ENCODE results near the gene TMCC3. TPM values are rescaled to one million over a fixed set of nuclear protein-coding genes. Genes with fewer than 3 reads are reported as not detected.

Gene TMCC3
- total RNA-seq, 1 donor, result 0.36 TPM

DNA sequence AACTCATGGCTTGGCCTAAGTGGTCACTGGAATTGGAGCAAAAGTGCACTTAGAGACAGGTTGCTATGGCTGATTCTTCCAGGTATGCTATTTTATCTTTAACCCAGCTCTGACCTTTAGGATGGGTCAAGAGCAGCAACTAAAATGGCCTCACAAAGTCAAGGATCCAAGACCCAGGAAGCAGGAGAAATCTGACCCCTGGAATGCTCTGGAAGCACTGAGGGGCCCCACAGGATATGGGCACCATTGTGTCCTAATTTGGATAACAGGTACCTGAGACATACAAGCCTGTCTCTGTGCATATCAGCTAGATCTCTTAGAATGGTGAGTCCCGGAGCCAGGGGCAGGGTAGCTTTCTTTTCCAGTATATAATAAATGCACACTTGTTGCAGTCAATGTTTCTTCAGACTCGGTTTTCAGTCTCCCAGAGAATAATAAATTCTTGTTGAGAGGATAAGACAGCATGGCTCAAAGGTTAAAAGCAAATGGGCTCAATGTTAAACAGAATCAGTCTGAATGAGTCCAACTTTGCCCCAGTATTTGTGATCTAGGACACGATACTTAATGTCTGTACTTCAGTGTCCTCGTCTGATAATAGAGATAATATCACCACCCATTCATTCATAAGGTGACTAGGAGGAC, 29.3 kb upstream of the TMCC3 start:
- H3K4me2 ChIP-seq (ENCODE audit: insufficient read depth, low read length), result no peak overlapping the region
- no peaks in the 10 kb centered on the region for H3K36me3 ChIP-seq (ENCODE audit: insufficient read depth, low read length)
- no peaks in the 10 kb centered on the region for H3K9me3 ChIP-seq (ENCODE audit: low read depth, low read length)
- no peak overlapping the region for H3K4me3 ChIP-seq (ENCODE audit: insufficient read depth, low read length)
- no peaks in the 10 kb centered on the region for H4K20me1 ChIP-seq (ENCODE audit: insufficient read depth, low read length)
- H3K27ac ChIP-seq (ENCODE audit: low read depth, low read length), result no peak overlapping the region
- no peak overlapping the region for H2AFZ ChIP-seq (ENCODE audit: low read length)
- peaks cover 3% of the 10 kb centered on the region for H3K27me3 ChIP-seq (ENCODE audit: insufficient read depth, low read length)
- H3K79me2 ChIP-seq (ENCODE audit: insufficient read depth, low read length), result no peaks in the 10 kb centered on the region
- no peak for TF ChIP-seq CTCF (IDR thresholded peaks at IDR 0.05; ENCODE audit: extremely low read depth, low read depth, low read length)
- H3K4me1 ChIP-seq (ENCODE audit: insufficient read depth, low read length), result no peaks in the 10 kb centered on the region
- no peak for DNase-seq (ENCODE audit: insufficient read length, low spot score, missing footprints)

DNA sequence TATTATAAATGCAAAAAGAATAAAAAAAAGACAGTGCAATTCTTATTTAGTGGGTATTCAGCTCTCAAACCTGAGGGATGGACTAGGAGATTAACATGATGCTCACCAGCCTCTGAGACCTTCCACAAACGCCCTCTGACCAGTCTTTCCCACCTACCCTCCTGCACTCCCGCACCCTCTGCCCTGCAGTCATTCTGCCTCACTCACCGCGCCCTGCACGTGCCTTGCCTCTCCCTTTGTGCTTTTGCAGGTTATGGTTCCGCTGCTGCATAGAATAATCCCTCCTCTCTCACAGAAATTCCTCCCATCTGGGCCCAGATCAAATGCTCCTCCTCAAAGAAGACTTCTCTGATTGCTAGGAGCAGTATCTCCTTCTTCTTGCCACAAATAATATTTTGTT, 28.5 kb upstream of the TMCC3 start:
- no peak for TF ChIP-seq CTCF (IDR thresholded peaks at IDR 0.05; ENCODE audit: extremely low read depth, low read depth, low read length)
- Histone ChIP-seq H4K20me1 (ENCODE audit: insufficient read depth, low read length) (no peaks in the 10 kb centered on the region), H3K9me3 (ENCODE audit: low read depth, low read length) (no peaks in the 10 kb centered on the region), H3K27ac (ENCODE audit: low read depth, low read length) (no peak overlapping the region), H3K4me1 (ENCODE audit: insufficient read depth, low read length) (no peaks in the 10 kb centered on the region), H3K79me2 (ENCODE audit: insufficient read depth, low read length) (no peaks in the 10 kb centered on the region), H3K4me2 (ENCODE audit: insufficient read depth, low read length) (no peak overlapping the region), H3K4me3 (ENCODE audit: insufficient read depth, low read length) (no peak overlapping the region), H3K27me3 (ENCODE audit: insufficient read depth, low read length) (peaks cover 6% of the 10 kb centered on the region), H3K36me3 (ENCODE audit: insufficient read depth, low read length) (no peaks in the 10 kb centered on the region), H2AFZ (ENCODE audit: low read length) (no peak overlapping the region)
- no peak for DNase-seq (ENCODE audit: insufficient read length, low spot score, missing footprints)

DNA sequence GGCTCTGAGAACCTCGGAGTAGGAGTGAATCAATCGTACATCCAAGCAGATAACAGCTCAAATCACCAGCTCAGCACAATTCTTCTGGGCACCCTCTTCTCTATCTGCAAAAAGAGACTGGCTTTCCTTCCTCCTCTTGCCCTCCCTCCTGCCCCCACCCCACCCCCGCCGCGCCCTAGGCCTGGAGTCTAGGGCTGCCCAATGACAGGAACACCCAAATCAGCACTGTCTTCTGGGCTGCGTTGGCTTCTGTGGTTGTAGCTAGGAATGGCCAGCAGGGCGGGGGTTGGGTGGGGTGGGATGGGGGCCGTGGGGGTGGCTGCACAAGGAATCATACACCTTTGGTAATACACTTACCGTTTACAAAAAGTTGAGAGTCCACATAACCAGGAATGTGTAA, 28.0 kb upstream of the TMCC3 start:
- no peaks in the 10 kb centered on the region for H4K20me1 ChIP-seq (ENCODE audit: insufficient read depth, low read length)
- no peak overlapping the region for H2AFZ ChIP-seq (ENCODE audit: low read length)
- H3K9me3 ChIP-seq (ENCODE audit: low read depth, low read length), result no peaks in the 10 kb centered on the region
- no peak overlapping the region for H3K4me3 ChIP-seq (ENCODE audit: insufficient read depth, low read length)
- H3K36me3 ChIP-seq (ENCODE audit: insufficient read depth, low read length), result no peaks in the 10 kb centered on the region
- H3K27me3 ChIP-seq (ENCODE audit: insufficient read depth, low read length), result peaks cover 10% of the 10 kb centered on the region
- H3K4me2 ChIP-seq (ENCODE audit: insufficient read depth, low read length), result no peak overlapping the region
- H3K27ac ChIP-seq (ENCODE audit: low read depth, low read length), result no peak overlapping the region
- no peaks in the 10 kb centered on the region for H3K4me1 ChIP-seq (ENCODE audit: insufficient read depth, low read length)
- DNase-seq (ENCODE audit: insufficient read length, low spot score, missing footprints), result no peak
- no peak for TF ChIP-seq CTCF (IDR thresholded peaks at IDR 0.05; ENCODE audit: extremely low read depth, low read depth, low read length)
- no peaks in the 10 kb centered on the region for H3K79me2 ChIP-seq (ENCODE audit: insufficient read depth, low read length)

- no peaks in the 10 kb centered on the region for H3K9me3 ChIP-seq (ENCODE audit: low read depth, low read length)
- H3K27me3 ChIP-seq (ENCODE audit: insufficient read depth, low read length), result peaks cover 14% of the 10 kb centered on the region
- no peak overlapping the region for H3K4me3 ChIP-seq (ENCODE audit: insufficient read depth, low read length)
- no peaks in the 10 kb centered on the region for H3K36me3 ChIP-seq (ENCODE audit: insufficient read depth, low read length)
- H3K4me1 ChIP-seq (ENCODE audit: insufficient read depth, low read length), result no peaks in the 10 kb centered on the region
- no peaks in the 10 kb centered on the region for H3K79me2 ChIP-seq (ENCODE audit: insufficient read depth, low read length)
- no peak overlapping the region for H2AFZ ChIP-seq (ENCODE audit: low read length)
- TF ChIP-seq CTCF (IDR thresholded peaks at IDR 0.05; ENCODE audit: extremely low read depth, low read depth, low read length), result no peak
- no peak overlapping the region for H3K27ac ChIP-seq (ENCODE audit: low read depth, low read length)
- H4K20me1 ChIP-seq (ENCODE audit: insufficient read depth, low read length), result no peaks in the 10 kb centered on the region
- no peak for DNase-seq (ENCODE audit: insufficient read length, low spot score, missing footprints)
- H3K4me2 ChIP-seq (ENCODE audit: insufficient read depth, low read length), result no peak overlapping the region
Measured at GRCh38 chr12:94677778-94678177, 27.4 kb upstream of the TMCC3 start.

Data from osteoblast (primary cell).